ENCODE data around the gene CARMIL1.

Gene CARMIL1

DNA sequence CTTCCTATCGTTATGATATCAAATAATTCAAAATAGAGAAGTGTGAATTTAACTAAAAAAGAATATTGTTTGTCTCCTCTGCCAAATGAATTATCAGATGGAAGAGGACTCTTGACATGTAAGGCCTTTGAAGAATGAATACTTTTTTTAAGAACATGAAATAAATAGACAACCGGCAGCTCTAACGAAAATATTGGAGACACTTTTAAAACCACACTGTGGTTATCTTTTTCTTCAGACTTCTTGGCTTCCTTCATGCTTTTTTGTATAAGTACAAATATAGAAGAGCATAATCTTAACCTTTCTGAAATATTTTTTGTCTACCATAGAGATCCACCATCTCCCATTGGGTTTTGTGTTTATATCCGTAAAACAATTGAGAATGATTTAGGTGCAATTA, 257.6 kb downstream of the CARMIL1 start:
- no peak for DNase-seq

DNA sequence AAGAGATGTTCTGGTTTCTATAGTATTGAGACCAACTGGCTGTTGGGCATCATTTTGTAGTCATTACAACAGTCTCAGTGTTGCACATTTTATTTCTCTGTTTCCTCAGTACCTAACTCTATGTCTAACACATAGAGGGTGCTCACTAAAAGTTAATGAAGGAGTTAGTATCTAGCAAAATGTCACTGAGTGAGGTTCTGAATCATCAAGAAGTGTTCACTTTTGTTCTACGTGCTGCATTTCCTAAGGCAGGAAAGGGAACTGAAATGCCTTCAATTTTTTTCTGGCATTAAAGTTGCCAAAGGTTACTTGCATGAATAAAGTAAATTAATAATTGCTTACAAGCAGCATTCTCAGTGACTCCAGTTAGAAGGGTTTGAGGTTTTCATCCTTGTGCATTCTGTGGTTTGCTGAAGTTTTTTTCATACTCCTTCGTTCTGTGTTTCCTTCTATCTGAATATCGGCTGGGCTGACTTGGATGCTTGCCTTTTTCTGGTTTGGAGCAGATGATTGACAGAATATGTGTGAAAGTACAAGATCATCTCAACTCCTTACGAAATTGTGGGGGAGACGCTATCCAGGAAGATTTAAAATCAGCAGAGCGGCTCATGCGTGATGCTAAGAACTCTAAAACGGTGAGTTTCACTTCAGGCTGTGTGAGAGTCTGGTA, 258.3 kb downstream of the CARMIL1 start:
- DNase-seq = no peak

GRCh38 chr6:25541228-25541627, 262.1 kb downstream of the CARMIL1 start:
- no peak for DNase-seq

GRCh38 chr6:25542984-25543910, 264.1 kb downstream of the CARMIL1 start:
- DNase-seq = no peak

GRCh38 chr6:25544833-25545232, 265.7 kb downstream of the CARMIL1 start:
- no peak for DNase-seq

DNA sequence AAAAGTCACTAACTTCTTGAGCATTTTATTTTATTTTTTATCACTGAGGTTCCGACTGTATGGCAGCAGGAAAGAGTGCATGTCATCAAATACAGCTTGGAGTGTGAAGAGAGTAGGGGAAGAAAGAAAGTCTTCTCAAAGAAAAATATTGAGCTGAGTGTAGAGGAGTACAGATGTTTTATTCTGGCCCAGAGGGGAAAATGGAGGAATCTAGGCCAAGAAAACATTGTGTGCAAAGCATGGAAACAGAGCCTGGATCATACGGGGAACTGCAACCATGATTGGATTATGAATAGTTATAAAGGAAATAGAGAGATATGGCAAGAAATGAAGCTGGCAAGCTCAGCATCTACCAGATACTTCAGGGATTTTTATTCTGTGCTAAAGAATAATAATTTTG, 268.6 kb downstream of the CARMIL1 start:
- no peak for DNase-seq

DNA sequence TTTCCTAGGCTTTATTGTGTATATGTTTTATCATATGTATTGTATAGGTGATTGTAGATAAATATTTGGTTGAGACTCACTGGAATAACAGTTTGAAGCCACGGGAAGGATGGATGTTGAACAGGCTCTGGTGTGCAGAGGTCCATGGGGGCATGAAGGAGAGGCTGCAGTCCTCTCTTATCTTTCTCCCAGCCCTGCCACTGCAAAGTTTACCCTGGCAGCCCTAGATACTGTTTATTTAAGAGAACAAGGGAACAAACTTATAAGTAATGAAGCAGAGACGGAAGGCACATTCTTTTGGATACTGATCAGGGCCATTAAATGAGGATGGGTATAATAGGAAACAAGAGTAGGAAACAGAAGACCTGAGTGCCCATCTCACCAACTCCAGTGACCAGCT, 269.3 kb downstream of the CARMIL1 start:
- DNase-seq = no peak

DNA sequence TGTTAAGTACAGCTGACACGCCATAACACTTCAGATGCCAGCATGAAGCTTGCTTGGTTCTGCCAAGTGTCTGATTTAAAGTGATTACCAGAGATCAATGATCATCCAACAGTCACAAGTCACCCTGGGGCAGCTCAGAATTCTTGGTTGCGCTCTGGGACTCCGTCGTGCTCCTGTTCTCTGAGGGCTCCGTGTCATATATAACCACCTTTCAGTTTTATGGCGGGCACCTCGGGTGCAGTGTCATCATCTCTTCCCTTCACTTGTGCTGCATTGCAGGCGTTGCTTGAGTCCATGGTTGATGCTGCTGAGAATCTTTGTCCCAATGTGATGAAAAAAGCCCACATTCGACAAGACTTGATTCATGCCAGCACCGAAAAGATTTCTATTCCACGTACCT, 271.5 kb downstream of the CARMIL1 start:
- DNase-seq = no peak

DNA sequence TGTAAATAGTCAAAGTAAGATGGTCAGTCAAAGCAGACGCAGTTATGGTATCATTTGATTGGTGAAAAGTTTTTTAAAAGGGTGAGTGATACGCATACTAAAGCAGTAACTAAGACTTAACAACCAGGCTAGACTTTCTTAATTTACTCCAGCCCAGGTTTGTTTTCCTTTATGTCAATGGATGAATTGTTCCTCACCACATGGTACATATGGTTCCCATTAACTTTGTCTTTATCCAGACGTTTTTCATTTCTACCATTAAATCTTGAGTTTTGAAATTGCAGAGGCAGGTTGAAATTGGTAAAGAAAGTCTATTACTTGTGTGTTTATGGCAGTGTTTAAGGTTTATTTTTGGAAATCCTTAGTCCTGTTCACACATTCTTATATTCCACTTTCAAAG, 274.3 kb downstream of the CARMIL1 start:
- no peak for DNase-seq

DNA sequence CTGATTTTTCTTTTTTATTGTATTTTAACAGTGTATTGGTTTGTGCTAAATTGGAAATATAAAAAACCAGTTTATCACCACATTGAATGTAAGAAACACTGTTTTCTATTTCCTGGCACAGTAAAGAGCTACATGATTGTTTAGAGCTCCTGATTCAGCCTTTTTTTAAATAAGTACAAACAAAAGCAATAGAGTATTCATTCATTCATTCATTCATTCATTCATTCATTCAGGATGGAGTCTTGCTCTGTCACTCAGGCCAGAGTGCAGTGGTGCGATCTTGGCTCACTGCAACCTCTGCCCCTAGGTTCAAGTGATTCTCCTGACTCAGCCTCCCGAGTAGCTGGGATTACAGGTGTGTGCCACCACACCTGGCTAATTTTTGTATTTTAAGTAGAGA, 276.0 kb downstream of the CARMIL1 start:
- no peak for DNase-seq

DNA sequence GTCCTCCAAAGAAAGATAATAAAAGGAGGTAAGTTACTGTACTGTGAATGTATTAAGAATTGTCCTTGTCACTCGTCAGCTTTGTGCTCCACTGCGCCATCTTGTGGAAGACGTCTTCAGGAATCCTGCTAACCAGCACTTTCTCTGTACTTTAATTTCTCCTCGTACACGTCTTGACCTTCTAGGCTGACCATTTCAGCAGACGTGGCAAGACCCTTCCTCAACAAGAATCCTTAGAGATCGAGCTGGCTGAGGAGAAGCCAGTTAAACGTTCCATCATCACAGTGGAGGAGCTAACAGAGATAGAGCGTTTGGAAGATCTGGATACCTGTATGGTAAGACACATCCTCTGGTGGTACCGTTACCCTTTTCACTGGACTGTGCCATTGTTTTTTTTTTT, 277.3 kb downstream of the CARMIL1 start:
- peak; percentile 43 to 64 for DNase-seq

GRCh38 chr6:25558155-25558817, 279.1 kb downstream of the CARMIL1 start:
- DNase-seq = no peak

DNA sequence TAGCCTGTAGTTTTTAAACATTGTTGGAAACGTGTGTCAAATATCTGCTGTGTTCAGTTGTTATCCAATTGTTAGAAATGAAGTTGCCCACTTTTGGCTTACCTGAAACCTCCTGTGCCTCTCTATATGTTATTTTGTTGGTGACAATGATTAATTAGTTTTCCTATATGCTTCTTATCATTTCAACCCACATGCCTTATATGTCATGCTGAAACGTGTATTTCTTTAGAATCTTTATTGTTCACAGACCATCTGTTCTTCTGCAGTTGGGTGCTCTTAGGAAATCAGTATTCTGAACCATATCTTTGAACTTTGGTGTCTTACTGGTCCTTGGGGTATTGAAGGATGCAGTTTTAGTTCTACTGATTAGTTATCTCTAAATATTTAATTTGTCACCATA, 281.7 kb downstream of the CARMIL1 start:
- no peak for DNase-seq

DNA sequence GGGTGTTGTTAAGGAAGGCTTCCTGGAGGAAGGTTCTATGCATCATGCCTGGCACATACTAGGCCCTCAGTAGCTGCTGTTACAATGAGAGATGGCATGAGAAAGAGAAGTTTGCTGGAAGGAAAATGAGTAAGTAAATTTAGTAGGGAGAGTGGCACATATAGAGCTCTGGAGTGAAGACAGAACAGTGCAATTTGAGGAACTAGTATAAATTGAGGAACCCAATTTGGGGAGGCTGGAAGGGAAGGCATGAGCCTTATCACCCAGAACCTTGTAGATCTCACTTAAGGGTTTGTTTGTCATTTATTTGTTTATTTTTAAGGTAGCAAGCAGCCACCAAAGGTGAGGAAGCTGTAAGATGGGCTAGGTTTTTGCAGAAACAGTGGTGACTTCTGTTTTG, 285.8 kb downstream of the CARMIL1 start:
- DNase-seq = no peak

GRCh38 chr6:25570578-25570977, 291.4 kb downstream of the CARMIL1 start:
- DNase-seq = no peak

DNA sequence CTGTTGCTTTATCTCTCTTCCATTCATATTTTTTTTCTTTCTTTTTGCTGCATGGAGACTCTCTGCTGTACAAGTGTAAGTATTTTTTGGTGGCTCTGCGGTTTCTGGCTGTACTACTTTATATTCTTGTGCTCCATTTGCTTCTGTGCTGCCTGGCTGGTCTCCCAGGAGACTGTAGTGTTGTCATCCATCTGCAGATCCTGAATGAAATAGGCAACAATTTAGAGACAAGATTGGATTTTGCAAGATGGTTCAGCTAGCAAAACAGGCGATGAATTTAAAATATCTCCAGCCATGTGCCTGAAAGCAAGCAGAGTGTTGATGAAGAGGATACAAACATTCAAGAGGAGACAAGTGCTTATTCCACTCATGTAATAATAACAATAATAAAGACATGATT, 297.7 kb downstream of the CARMIL1 start:
- no peak for DNase-seq

DNA sequence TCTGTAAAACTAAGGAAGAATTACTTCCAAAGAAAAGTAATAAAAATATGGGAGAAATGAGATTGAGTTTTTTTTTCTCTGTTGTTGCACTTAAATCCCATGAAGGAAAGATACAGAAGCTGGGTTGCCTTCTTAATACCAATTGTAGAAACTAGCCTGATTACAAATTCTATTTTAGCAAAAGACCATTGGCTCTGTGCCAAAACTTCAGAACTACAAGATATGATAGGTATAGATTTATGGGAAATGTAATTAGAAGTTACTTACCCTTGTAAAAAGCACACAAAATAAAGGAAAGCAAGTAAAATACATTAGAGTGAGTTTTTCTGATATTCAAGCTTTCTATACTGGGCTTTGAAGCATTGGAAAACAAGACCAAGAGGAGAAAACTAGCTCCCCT, 299.4 kb downstream of the CARMIL1 start:
- DNase-seq = peak in 1 of 2 experiments; percentile 2

DNA sequence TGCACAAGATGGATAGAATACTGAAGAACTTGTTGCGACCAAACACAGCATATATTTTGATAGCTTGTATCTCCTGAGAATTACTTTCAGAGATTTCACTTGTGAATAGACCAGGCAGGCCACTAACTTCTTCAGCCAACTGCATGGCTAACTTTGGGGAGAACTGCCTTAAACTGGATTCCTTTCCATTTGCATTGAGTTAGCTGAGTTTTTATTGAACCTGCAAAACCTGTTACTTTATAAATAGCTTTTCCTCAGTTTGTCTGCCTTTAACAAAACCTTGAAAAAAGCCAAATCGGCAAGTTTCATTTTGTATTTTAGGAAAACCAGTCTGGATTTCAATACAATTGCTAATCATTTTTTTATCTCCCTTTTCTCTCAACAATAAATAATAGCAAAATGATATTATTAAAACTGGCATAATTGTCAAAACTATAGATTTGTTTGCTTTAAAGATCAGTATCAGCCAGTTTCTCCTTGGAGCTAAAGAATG, 300.3 kb downstream of the CARMIL1 start:
- DNase-seq = no peak

GRCh38 chr6:25579902-25580495, 300.8 kb downstream of the CARMIL1 start:
- no peak for DNase-seq

GRCh38 chr6:25582101-25582500, 302.9 kb downstream of the CARMIL1 start:
- no peak for DNase-seq

DNA sequence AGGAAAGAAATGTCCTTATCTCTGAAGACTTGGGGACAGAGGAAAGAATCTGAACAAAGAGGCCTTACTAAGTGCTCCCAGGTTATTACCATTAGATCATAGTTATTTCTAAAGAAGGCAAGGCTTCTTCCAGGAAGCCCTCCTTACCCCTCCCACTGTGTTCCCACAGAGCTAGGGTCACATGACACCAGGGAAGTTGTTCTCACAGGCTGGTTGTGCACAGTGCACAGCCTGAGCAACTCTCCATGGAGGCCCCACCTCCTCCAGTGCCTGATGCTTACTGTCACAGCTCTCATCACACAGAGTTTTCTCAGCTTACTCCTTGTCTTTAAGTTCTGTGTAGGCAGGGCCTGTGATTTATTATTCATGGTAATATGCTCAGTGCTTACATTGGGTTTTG, 303.9 kb downstream of the CARMIL1 start:
- no peak for DNase-seq

GRCh38 chr6:25583906-25584305, 304.7 kb downstream of the CARMIL1 start:
- no peak for DNase-seq

- no peak for DNase-seq
Observed at GRCh38 chr6:25585225-25585624, 306.1 kb downstream of the CARMIL1 start.

Measured in NCI-H2081 (cell line).